ENCODE data around the gene DHFR2.
"Not testable (repeated sequence)": the region's sequence is repeated elsewhere in the genome, so short reads cannot be mapped to it uniquely, and the experiment has no call there.

DHFR2 gene

DNA sequence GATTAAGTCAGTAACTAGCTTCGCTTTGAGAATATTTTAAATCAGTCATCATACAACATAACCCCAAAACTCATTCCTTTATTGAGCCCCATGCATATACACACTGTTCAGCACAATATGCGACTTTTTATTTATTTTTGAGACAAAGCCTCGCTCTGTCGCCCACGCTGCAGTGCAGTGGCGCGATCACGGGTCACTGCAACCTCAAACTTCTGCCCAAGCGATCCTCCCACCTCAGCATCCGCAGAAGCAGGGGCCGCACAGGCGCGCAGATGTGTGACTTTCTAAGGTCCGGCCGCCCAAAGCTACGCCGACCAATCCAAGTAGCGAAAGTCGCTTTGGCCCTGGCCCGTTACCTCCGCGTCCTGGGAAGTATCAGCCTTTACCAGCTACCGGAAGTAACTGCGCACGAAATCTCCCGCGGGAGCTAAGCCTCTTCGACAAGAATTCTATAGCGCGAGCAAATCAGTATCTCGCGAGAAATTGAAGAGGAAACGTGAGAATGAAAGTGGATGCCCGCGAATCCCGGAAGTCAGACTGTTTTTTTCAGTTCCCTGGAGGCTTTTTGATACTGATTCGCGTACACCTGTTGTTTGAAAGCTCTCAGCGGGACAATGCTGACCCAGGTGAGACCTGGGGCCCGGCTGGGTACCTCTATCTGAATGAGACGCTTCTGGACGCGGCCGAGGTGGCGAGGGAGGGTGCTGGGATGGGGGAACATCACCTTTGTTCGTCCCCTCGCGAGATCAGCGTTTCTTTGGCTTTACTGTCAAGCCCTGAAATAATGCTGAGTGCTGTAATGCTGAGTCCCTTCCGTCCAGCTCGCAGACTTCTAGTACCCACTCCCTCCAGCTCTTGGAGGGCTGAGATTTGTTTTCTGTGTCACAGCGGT, at the start of gene DHFR2, which contains the start of gene NSUN3:
DHFR2 (minus strand) TSS at position 404 of the 892 bp plus-strand sequence. CDS start 1,405 bp downstream, outside the sequence.
NSUN3 (plus strand) TSS at position 549 of the 892 bp plus-strand sequence; CDS start at position 615, 66 bp downstream.
- DNase-seq, result peak; percentile 84

DNA sequence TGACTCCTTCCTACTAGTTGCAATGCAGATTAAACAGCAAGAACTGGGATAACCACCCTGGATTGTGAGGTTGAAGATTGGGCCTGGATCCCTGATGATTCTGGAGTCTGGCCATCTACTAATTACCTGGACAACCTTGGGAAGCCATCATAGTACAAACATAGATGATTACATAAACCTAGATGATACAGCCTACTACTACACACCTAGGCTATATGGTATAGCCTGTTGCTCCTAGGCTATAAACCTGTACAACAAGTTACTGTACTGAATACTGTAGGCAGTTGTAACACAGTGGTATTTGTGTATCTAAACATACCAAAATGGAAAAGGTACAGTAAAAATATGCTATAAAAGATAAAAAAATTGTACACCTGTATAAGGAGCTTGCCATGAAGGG, 48.1 kb upstream of the DHFR2 start:
- DNase-seq, result no peak

DNA sequence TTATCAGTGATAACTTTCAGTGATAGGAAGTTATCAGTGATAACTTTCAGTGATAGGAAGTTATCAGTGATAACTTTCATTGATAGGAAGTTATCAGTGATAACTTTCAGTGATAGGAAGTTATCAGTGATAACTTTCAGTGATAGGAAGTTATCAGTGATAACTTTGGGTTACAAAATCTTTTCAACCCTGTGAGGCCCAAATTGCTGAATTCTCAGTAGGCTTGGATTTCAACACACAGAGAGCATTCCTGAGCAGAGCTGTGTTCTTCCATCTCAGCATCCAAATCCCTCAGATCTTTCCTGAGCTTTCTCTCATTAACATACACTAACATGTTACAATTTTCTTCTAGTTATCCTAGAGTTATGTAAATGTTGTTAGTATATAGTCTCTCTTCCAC, 47.5 kb upstream of the DHFR2 start:
- DNase-seq, result not testable (repeated sequence)

DNA sequence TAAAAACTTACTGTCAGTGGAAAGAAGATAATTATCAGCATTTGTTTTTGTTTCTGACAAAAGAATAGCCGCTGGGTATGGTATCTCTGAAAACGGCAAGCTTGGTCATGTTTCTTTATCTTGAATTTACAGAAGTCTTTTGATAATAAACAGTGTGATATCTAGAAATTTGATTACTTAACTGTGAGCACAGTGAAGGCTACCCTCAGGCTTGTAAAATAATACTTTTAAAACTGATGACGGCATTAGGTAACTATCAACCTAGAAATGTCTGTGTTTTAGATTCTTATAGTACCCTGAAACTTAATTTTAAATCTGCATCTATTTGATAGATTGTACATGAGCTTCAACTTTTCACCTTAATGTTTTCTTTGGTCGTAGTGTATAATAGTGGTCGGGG, 43.6 kb upstream of the DHFR2 start:
- no peak for DNase-seq

DNA sequence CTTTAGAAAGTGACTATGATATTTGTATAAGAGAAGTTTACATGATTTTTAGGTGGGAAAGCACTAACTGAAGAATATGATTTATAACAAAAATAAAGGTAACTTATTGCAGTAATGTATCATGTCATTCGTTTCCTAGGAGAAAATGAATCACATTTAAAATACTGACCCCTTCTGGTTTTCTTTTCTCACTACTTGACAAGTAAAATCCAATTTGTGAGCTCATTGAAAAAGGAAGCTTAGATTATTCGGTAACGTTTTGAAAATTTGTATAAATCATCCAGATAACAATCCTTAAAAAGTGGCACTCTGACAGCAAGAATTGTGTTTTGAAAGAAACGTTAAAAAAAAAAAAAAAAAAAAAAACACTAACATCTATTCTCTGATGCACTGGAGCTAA, 39.1 kb upstream of the DHFR2 start:
- no peak for DNase-seq

DNA sequence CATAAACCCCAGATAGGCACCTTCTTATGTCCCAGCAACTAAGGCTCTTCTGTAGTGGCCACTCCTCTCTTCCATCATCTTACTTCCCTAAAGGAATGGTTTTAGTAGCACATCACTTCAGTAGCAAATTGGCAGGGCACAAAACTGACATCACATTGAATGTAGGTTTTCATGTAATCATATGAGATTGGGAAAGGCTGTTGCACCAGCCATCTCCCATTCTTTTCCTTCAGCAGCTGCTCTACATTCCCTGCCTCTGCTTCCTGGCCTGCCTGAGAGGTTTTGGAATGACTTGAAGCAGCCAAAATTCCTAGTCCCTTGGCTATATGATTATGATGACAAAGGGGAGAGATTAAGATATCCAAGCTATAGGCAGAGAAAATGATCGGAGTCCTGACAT, 36.6 kb upstream of the DHFR2 start:
- DNase-seq, result no peak

DNA sequence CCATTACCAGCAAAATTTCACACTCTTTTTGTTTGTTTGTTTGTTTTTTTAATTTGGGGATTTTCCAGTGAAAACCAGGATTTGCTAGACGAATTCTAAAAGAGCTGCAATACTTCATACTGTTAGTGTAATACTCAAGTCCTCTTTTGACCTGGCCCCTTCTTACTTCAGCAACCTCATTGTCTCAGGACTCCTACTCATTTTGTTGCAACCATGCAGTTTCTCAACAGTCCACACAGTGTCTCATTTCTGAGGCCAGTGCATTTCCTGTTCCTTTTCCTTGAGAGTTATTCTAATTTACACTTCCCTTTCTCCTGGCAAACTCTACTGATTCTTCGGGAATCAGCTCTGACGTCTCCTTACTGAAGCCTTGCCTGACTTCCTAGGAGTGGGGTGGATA, 35.7 kb upstream of the DHFR2 start:
- no peak for DNase-seq

DNA sequence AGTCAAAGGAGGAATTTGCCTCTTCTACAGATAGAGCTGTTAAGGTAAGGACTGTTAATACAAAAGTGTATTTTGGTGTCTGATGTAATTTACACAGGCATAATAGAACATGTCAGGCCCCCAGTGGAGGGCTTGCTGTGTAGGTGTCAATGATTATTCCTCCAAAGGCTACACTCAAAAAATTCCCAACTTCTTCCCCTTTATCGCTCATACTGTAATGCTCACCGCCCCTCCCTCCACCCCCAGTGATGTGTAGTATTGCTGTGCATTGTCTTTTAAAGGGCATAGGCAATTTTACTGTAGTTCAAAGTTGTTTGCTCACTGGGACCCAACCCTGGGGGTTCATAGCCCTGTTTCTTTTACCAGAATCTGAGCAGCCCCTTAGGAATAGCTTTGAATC, 32.4 kb upstream of the DHFR2 start:
- no peak for DNase-seq

DNA sequence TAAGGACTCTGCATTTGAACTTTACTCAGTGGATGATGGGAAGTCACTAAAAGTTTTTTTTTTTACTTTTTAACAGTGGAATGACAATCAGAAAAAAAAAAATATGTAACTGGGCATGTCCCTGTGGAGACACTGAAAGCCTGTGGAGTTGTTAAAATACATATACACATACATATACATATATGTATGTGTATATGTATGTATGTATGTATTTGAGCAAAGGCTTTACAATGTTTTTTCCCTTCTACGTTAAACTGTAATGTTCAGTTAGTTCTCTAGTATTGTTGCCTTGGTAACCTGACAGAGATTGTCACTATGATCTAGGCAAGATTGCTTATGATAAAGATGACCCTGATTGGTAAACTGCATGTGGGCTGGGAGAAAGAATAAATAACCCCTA, 30.4 kb upstream of the DHFR2 start:
- no peak for DNase-seq

DNA sequence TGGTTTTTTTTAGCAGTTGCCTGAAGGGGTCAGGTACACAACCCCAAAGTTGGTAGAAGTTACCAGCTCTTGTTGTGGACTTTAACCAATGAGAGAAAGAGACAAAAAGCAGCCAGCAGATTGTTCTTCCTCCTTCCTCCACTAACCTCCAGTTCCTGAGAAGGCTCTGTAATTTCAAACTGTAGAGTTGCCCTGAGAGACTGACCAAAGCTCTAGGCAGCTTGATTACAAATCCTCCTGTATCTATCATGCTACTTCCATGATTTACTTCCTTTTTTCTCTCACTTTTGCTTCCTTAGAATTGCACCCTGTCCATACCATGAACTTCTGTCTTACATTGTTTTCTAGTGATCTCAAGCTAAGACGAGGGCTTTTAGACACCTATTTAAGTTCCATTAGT, 29.4 kb upstream of the DHFR2 start:
- DNase-seq, result no peak

DNA sequence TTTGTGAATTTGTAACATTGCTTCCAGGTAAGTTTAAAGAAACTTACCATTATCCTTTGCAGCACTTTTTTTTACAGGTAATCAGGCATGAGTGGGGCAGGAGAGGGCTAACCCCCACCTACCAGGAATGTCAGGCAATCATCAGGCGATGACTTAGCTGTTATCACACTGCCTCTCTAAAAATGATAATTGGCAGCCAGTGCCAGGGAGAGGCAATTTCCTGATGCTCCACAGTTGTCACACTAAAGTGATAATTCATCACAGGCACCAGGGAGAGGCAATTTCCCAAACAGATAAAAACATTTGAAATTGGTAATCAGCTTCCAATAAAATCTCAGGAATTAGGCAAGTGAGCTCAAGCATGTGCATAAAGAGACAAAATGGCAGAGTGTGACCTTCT, 26.4 kb upstream of the DHFR2 start:
- no peak for DNase-seq

DNA sequence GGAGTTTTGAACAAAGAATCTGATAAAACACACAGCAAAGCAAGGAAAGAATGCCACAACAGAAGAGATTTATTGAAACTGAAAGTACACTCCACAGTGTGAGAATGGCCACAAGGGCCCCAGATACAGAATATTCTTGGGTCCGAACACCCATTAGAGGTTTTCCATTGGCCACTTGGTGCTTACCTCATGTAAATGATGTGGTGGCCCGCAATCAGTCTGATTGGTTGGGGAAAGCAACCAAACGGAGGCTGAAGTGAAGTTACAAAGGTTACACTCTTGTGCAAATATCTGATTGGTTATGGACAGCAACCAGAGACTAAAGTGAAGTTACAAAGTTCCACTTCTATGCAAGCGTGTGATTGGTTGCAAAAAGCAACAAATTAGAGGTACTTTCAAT, 20.5 kb upstream of the DHFR2 start:
- no peak for DNase-seq

DNA sequence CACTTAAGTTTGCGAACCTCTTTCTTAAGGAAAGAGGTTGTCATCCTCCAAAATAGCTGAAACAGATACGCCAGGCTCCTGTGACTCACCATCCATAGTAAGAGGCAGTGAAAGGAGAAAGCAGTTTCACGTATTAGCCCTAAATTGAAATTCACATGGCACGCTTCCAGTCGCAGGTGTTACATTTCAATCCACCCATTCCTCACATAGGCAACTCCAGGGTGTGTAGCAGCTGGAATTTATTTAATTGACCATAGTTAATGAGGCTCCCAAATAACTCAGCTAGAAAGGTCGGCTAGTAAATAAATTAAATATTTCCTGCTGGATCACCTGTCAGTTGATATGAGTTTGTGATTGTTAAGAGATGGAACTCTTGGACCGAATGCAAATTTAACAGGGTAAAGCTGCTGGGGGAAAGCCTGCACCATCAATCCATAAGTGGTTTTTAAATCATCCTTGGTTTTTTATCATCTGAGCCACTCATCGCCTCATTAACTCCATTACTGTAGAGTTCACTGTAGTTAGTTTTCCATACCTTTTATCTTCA, 19.7 kb upstream of the DHFR2 start:
- peak; percentile 70 for DNase-seq

DNA sequence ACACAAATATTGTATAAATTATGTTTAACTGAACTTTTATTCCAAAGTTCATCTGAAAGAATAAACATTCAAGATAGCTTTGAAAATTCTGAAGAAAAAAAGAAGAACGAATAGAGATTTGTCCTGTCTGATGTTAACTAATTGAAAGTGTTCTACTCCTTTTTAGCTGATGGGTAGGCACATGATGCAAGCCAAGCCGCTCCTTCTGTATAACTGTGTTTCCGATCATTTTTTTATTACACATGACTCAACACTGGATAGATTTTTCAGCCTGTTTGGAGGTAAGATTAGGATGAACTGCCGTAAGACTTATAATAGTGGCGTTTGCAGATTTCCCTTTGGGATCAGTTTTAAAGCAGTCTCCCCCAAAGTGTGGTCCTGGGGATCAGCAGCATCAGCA, 19.2 kb upstream of the DHFR2 start:
- DNase-seq, result no peak

DNA sequence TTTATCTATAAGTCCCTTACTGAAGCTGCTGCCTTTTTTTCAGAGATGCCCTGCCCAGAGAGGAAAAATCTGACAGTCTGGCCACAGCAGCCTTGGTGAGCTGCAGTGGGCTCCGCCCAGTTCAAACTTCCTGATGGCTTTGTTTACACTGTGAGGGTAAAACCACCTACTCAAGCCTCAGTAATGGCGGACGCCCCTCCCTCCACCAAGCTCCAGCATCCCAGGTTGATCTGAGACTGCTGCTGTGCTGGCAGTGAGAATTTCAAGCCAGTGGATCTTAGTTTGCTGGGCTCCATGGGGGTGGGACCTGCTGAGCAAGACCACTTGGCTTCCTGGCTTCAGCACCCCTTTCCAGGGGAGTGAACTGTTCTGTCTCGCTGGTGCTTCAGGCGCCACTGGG, 17.8 kb upstream of the DHFR2 start:
- not testable (repeated sequence) for DNase-seq

DNA sequence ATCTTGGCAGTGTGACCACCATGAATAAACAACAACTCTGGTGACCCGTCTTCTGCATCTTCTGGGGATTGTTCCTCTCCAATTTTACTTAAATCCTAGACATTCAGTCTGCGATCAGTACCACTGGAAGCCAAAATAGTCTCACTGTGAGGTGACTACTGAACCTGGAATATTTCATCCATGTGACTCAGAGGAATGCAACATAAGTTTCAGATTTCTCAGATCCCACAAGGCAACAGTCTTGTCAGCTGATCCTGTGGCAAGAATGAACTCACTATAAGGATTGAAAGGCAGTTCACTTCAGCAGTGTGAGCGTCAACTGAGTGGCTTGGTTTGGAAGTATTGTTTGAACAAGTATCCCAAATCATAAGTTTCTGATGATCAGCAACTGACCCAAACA, 13.3 kb upstream of the DHFR2 start:
- no peak for DNase-seq

DNA sequence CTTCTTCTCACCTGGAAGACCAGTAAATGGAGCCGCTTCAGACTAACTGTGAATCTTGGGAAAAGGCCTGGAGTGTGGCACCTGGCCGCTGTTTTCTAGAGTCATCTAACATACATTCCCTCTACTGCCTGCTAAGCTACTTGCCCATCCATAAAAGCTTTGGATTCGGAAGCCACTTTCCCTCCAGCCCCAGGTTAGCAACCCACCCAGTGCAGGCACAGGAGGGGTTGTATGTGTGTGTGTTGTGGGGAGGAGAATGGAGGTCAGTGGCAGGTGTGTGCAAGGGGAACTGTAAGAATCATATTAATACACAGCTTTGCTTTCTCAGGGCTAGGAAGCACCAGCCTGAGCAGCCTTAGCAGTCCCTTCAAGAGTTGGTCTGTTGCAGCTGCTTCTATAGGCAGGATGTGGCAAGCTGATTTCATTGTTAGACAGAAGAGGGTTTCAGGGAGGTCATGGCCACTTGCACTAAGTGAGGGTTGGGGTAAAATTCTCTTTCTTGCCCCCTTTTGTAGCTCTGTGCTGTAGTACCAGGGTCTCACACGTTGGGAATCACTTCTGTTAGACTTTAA, 9.1 kb upstream of the DHFR2 start:
- DNase-seq, result no peak

DNA sequence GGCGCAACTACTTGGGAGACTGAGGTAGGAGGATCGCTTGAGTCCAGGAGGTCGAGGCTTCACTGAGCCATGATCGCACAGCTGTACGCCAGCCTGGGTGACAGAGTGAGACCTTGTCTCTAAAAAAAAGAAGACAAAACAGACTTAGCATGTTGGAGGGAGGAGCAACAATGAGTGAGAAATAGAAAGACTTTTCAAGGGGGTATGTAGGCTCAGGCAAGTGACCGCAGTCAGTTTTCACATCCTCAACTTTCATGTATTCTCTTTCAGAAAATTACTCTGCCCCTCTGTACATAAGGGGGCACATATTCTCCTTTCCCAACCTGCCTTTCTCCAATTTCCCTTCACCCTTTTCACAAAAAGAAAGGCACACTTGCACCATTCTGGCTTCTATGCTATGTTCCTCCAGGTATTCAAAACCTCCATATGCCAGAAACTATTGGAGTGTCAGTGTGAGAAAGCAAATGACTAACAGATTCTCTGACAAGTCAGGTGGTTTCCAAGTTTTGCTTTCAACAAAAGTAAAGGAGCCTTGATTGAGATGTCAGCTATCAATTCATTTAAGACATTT, 7.7 kb upstream of the DHFR2 start:
- DNase-seq, result no peak

DNA sequence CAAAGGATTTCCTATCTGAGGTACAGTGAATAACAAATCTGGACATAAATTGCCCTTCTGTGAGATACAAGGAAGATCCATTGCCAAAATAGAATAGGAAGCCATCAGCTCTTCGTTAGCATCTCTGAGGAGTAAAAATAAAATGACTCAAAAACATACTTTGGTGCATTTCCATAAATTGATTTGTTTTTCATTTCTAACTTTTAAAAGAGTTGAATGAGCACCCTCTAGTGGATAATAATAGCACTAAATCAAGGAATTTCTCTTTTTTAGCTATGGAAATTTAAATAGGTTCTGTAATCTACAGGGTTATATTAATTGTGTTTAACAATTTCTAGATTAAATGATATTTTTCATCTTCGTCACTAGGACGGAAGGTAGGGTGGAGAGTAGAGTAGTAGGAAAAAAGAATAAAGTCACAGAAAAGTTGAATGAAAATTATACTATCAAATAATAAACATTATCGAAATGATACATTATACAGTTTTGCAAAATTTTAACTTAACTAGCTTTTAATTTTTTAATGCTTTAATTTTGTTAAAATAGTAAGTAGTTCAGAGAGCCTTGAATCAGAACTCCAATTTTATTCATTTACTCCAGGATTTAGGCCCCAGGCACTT, 6.6 kb upstream of the DHFR2 start:
- no peak for DNase-seq

DNA sequence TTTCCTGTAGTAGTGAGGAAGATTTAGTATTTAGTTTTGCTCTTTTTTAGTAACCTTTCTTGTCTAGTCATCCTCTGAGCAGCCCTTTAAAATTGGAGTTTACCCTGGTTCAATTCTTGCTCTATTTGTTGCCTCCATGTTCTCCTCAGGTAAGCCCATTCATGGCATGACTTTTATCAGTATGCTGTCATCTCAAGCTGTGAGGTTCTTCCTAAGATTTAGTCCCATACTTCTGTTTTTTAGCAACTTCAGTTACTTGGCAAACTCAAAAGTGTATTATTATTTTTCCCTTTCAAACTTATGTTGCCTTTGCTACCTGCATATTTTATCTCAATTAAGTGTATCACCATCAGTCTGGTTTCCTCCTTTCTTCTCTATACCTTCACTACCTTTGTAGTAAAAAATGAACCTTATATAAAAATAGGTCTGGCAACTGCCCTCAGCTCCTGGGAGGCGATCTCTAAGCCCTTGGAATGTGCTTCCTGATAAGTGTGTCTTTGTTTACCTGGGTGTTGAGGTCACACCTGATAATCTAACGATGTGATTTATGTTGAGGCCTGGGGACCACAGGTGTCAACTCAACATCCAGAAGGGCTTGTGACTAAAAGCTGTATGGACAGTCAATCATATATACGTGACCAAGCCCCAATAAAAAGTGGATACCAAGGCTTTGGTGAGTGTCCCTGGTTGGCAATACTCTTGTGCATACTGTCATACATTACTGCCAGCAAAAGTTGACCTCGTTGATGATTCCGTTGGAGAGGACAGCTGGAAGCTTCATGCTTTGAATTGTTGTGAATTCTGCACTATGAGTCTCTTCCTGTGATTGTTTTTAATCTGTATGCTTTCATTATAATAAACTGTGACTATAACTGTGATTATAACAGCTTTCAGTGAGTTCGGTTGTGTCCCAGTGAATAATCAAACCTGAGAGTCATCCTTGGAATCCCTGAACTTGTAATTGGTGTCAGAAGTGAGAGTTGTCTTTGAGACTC, 4.1 kb upstream of the DHFR2 start:
- no peak for DNase-seq

DNA sequence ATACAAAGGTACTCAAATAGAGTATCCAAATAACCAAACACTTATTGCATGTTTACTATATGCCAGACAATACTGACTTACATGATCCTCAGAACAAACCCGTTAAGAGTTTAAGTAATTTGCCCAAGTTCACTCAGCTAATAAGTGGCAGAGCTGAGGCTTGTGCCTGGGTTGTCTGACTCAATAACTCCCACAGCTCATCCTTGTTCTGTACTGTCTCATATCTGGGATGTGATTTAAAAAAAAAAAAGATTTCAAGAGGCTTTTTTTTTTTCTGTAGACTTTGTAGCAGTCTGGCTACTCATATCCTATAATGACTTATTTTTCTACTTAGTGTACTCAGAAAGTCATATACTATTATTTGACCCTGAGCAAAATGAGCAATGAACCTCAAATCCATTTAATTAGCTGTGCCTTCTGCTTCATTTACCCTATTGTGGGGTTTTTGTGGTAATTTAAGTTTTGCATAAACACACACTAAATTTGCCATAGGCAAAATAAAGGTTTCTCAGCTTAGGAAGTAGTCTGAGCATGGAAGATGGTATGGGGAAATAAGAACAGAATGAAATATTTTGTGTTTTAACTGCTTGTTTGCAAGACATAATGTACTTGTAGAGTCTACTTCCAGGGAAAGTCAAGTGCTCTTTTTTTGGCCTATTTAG, 3.2 kb upstream of the DHFR2 start:
- DNase-seq, result no peak

DNA sequence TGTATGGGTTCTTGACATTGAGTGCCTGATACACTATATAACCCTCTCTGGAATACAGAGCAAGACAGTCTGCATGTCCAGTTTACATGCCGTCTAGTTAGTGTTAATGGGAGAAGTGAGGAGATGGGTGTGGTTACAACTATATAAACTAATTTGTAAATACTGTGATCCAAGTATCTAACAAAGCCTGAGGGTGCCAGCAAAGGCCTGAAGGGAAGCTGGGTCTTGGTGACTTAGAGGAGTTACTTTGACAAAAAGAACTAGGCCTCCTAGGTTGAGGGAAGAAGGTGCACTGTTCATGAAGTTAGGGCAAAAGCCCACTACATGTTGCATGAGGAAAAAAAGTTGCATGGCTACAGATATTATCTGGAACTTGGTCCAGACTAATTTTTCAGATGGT, 2.4 kb upstream of the DHFR2 start:
- no peak for DNase-seq

All from NCI-H526 treated with DMSO at 0.1 percent for 48 hours (cell line).